Mesenteric fat pad (tissue), 1 donor: Measurements from ENCODE around the gene NES. TPM values are rescaled to one million over a fixed set of nuclear protein-coding genes. Genes with fewer than 3 reads are reported as not detected.

Experiments used
- DNase-seq: peaks from one replicate; pipeline ENCODE4 v3.0.0-alpha.2; 2020; ENCODE audit warnings: low spot score
- total RNA-seq: library from RNA; stranded (reverse); fragmentation: NEBNext Ultra II Directional; extraction: Animal tissue kit (Norgen Biotek cat#: 25700); gene quantifications from one replicate; pipeline ENCODE4 v1.2.1, GENCODE V29; 2021
- donor health status: DM: yes; HTN: yes; CAD: no.

Gene NES
- total RNA-seq, 1 donor from 2014 or later = 49.5 TPM

- DNase-seq = no peak
Observed at GRCh38 chr1:156681196-156681960, 4.2 kb upstream of the NES start.

GRCh38 chr1:156680056-156680455 is 2.8 kb upstream of the NES start:
- no peak for DNase-seq

GRCh38 chr1:156677616-156678596 is 699 bp upstream of the NES start:
- DNase-seq = no peak

- DNase-seq = no peak
Observed at GRCh38 chr1:156676114-156676819, 940 bp downstream of the NES start.

DNA sequence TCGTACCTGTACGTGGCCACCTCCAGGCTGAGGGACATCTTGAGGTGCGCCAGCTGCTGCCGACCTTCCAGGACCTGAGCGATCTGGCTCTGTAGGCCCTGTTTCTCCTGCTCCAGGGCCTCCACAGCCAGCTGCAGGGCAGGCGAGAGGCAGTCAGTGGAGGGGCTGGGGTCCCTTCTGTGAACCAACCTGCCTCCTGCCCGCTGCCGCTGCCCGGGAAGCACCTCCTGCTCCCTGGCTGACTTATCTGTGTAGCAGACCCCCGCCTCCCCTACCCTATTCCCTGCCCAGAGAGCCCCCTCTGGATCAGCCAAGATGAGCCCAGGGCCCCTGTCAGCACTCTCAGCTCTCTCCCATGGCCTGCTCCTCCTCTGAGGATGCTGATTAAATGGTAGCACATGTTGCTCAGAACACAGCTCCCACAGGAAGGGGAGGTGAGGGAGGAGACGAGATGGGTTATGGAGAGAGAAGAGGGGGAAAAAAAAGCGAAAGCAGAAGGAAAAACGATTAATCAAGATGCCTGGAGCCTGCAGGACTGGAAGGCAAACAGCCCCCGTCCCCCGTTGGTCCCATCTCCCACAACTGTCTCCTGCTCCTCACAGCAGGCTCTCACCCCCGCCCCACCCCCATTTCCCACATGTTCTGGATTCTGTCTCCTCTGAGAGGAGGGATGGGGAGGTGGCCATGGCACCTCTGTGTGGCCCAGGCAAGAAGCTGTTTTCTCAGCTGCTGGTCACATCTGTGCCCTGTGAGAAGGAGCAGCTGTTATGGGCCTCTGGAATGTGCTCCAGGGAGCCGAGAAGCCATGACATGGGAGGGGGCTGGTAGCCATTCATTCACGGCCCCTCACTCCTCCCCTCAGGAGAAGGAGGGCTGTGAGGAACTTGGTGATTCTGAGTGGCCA is 1.7 kb downstream of the NES start:
- no peak for DNase-seq

DNA sequence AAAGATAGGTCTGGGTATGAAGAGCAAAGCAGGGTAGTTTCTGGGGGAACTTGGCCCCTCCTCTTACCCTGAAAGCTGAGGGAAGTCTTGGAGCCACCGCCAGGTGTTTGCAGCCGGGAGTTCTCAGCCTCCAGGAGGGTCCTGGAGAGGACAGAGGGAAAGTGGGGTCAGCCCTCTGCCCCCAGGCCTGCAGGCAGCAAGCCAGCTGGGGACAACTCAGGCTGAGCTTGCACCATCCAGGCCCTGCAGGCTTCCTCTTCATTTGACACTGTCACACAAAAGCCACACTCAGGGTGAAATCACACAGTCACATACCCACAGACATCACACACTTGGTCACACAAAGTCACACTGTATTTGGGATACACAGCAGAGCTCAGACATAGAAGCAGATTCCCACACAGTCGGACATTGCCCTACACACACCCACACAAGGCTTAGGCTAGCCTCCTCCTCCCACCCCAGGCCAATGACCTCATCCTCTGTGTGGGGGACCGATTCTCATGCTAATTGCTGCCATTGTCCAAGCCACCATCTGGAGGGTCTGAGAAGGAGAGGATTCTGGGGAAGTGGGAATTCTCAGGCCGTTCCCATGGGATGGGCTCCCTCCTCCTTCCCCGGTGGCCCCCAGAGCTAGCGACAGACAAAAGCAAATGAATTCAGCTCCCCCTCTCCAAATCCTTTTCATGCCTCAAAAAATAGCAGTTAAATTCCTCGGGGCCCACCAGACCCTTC is 3.7 kb downstream of the NES start:
- no peak for DNase-seq

GRCh38 chr1:156671804-156672203 is 5.4 kb downstream of the NES start:
- DNase-seq = no peak

GRCh38 chr1:156670791-156671190 is 6.4 kb downstream of the NES start:
- DNase-seq = no peak

GRCh38 chr1:156670359-156670758 is 6.8 kb downstream of the NES start:
- DNase-seq = no peak

DNA sequence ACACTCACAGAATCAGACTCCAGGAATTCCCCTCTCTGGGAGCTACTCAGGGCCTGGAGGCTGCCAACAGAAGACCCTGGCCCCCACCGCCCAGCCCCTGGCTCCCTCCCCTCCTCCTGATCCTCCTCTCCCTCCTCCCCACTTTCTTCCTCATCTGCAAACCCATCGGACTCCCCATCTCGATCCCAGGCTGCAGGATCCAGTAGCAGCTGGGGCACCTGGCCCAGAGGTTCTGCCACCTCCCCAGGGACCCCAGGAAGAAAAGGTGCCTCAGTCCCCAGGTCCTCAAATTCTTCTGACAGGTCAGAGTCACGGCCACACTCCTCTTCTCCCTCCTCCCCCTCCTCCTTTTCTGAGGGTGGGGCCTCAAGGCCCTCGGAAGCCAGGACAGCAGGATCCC is 7.4 kb downstream of the NES start:
- no peak for DNase-seq

DNA sequence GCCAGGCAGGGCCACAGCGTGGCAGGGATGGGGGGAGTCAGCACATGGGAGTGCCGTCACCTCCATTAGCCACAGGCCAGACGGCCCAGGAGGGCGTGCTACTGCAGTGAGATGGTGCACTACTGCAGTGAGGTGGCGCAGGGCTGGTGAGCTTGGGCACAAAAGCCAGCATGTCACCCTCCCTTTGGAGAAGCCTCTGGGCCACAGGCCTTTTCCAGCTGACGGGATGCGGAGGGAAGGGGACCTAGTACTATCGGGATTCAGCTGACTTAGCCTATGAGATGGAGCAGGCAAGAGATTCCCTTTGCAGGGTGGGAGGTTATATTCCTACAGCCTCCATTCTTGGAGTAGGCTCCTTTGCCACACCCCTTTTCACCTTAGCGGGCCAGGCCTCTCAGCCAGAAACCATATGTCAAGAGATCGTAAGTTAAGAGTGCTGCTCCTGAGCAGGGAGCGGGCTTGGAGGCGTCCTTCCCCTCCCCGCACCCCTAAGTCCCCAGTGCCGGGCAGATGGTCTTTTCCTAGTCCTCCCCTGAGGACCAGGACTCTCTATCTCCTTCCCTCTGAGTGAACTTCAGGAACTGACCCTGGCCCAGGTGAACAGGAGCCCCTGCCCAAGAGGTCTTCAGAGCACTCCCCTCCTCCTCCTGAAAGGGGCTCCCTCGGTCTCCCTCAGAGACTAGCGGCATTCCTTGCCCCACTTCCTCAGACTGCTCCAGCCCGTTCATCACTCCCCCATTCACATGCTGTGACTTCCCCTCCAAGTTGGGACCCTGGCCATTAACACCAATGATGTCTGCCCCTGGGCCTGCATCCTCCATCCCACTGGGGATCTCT is 8.2 kb downstream of the NES start:
- DNase-seq = no peak

DNA sequence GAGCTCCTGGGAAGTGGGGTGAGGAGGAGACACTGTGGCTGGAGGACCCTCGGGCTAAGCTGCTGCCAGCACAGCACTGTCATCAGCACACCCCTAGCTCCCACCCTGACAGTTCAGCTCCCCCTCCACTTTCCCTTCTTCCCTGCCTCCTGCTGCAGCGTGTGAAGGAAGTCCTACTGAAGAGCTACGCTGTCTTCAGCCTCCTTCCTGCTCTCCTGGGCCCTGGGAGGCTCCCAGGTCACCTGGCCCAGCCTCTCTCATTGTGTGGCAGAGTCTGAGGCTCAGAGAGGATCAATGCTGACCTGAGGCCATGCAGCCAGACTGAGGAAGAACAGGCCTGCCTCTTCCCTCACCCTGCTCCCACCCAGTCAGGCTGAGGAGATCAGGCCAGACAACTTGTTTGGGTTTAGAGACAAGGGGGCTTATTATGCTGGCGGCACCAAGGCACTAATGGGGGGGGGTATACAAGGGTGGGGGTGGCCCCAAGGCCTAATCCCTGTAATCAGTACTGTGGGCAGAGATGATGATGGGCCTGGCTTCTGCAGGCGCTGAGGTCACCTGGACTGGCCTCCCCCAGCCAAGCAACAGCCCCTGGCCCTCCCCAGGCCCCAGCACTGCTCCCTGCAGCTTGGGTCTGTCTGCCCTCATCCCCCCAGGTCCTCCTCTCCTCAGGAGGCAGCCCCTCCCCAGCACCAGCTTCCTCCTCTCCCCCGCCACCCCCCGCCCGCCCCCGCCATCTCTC is 9.1 kb downstream of the NES start:
- no peak for DNase-seq

DNA sequence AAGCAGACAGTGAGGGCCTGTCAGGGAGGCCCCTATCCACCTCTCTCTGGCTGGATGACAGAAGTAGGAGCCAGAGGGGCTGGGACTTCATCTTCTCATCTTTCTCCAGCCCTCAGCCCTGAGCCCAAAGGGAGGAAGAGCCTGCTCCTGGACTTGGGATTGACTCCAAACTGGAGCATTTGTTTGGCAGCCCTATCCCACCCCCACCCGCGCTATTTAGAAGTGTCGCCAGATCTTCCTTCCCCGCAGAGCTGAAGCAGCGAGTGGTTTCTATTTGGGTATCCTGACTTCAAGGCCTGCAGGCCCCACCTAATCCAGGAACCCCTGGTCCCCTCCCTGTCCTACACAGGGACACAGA is 9.6 kb downstream of the NES start:
- no peak for DNase-seq

- no peak for DNase-seq
Observed at GRCh38 chr1:156666862-156667609, 10.2 kb downstream of the NES start.

DNA sequence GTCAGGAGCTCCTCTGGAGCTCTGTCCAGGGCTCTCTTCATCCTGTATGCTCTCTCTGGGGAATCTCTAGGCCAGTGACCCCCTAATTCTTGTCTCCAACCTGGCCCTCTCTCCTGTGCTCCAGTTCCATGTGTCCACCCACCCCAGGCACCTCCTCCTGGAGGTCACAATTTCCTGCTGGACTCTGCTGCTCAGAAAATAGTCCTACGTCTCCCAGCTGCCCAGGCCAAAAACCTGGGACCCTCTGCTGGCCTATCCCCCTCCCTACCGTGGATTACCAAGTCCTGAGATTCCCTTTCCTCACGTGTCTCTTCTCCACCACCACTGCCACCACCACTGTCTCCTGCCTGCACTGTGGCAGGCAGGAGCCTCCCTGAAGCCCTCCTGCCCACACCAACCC is 11.7 kb downstream of the NES start:
- no peak for DNase-seq

- DNase-seq = no peak
Observed at GRCh38 chr1:156664767-156665411, 12.3 kb downstream of the NES start.
